Measurements from ENCODE around the gene CCL16.

Gene CCL16

GRCh38 chr17:35934760-35935159 lies 46.5 kb downstream of the CCL16 start:
- no peak for DNase-seq

DNA sequence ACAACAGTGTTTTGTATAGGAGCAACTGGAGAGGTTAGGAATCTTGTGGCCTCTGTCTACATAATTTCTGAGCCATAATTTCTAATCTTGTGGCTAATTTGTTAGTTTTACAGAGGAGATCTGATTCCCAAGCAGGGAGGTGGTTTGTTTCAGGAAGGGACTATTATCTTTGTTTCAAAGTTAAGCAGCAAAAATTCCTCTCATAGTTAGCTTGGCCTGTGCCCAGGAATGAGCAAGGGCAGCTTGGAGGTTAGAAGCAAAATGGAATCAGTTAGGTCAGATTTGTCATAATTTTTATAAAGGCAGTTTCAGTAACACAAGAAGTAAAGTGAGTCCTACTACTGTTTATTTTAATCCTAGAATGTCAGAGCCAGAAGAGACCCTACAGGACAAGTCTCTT lies 48.7 kb downstream of the CCL16 start:
- no peak for DNase-seq

DNA sequence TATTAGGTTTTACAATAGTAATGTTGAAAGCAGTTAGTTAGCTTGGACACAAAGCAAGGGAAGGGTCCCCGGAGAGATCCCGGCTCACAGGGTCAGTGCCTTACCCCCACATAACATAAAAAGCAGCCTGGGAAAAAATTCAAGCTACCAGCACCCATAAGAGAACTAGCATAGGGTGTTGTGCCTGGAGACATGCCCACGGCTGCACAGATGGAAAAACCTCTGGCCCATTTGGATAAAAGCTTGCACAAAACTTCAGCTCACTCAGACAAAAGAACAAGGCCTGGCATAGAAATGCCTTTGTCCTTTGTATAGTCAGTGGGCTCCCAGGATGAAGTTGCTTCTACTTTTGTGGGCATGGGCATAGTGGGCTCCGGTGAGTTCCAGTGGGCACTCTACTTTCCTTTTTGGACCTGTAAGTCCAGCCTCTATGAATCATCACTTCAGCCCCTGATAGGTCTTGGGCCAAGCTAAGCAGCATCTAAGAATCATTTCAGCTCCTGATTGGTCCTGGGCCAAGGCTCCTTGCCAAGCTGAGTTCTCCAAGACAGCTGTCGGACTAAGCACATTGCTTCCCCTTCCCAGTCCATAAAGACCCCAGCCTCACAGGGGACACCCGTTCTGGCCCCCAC lies 49.4 kb downstream of the CCL16 start:
- no peak for DNase-seq

- DNase-seq = peak; percentile 62
These were observed 50.9 kb downstream of the CCL16 start, which contains the start of gene RDM1 for GRCh38 chr17:35930211-35931065. Gene RDM1 (minus strand): TSS chr17:35930773. CDS start chr17:35930727, 46 bp downstream.

GRCh38 chr17:35927714-35928113 lies 53.6 kb downstream of the CCL16 start:
- no peak for DNase-seq

Measured in effector CD8-positive, alpha-beta T cell (primary cell).